Stomach smooth muscle (tissue), 2 donors: Measurements from ENCODE around the gene SETX.

ENCODE experiments used
- H3K27ac ChIP-seq: one replicate; pipeline ENCODE4 v1.7.0; 2013; ENCODE audit warnings: mild to moderate bottlenecking, low read length, inconsistent platforms
- H3K27me3 ChIP-seq, 2 donors: one replicate each; pipeline ENCODE4 v1.7.0; 2013; ENCODE audit warnings: low read length in 2 of 2; ENCODE audit not compliant: insufficient read depth in 2 of 2, control insufficient read depth in 1 of 2
- H3K36me3 ChIP-seq, 2 donors: one replicate each; pipeline ENCODE4 v1.7.0; 2013; ENCODE audit warnings: low read length in 2 of 2; ENCODE audit not compliant: control insufficient read depth in 2 of 2, insufficient read depth in 2 of 2
- H3K4me1 ChIP-seq: one replicate; pipeline ENCODE4 v1.7.0; 2013; ENCODE audit warnings: low read length; ENCODE audit not compliant: control insufficient read depth, insufficient read depth
- H3K4me3 ChIP-seq, 2 donors: one replicate each; pipeline ENCODE4 v1.7.0; 2013; ENCODE audit warnings: low read length in 2 of 2
- H3K9ac ChIP-seq, 2 donors: one replicate each; pipeline ENCODE4 v1.7.0; 2013; ENCODE audit warnings: low read length in 2 of 2, mild to moderate bottlenecking in 1 of 2
- H3K9me3 ChIP-seq, 2 donors: one replicate each; pipeline ENCODE4 v1.7.0; 2013; ENCODE audit warnings: low read length in 2 of 2; ENCODE audit not compliant: control insufficient read depth in 2 of 2
- donor health status: healthy.
- donor health status: Pancreatic carcinoma.

The SETX gene

DNA sequence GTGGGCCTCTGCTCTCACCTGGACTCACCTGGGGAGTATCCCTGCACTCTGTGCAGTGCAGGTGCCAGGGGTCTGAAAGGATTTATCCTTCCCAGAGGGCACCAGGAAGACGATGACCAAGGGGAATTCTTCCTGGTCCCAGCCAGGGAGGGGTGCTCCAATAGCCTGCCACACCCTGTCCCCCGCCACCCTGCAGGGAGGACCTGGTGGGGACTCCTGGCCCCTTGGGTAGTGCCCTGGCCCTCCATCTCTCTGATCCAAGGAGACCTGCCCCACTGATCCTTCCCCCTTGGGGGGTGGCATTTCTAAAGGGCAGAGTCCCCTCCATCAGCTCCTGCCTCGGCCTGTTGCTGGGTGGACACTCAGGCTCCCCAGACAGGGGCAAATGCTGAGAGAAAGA lies 122.3 kb downstream of the SETX start:
- no peak overlapping the region for H3K27ac ChIP-seq
- no peaks in the 10 kb centered on the region for H3K36me3 ChIP-seq

GRCh38 chr9:132231019-132231701 lies 123.6 kb downstream of the SETX start:
- Histone ChIP-seq H3K27me3 (peaks cover 12 to 19% of the 10 kb centered on the region in 2 donors), H3K4me1 (no peaks in the 10 kb centered on the region), H3K4me3 (no peak overlapping the region), H3K9me3 (no peaks in the 10 kb centered on the region), H3K9ac (no peak overlapping the region), H3K36me3 (no peaks in the 10 kb centered on the region), H3K27ac (no peak overlapping the region)

More for the DNA sequence above, 122.3 kb downstream of the SETX start:
- Histone ChIP-seq H3K27me3 (peaks cover 12 to 16% of the 10 kb centered on the region in 2 donors), H3K4me3 (no peak overlapping the region), H3K9ac (no peak overlapping the region), H3K4me1 (no peaks in the 10 kb centered on the region), H3K9me3 (no peaks in the 10 kb centered on the region)

DNA sequence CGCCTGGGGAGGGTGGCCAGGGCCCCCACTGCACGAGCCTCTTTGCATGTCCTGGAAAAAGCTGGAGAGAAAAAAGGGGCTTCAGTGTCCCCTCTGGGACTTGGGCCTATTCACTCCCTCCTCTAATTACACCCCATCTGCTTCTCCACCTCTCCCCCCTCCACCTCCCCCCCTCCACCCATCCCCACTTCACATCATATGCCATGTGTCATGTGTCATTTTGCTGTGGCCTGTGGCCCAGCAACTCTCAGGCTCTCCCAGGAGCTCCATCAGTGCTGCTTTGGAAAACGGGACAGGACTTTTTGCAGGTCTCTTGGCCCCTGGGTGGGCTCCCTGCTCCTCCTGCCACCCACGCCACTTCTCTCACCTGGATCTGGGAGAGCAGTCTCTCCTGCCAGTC lies 124.2 kb downstream of the SETX start:
- Histone ChIP-seq H3K27ac (no peak overlapping the region), H3K27me3 (peaks cover 9 to 19% of the 10 kb centered on the region in 2 donors)

DNA sequence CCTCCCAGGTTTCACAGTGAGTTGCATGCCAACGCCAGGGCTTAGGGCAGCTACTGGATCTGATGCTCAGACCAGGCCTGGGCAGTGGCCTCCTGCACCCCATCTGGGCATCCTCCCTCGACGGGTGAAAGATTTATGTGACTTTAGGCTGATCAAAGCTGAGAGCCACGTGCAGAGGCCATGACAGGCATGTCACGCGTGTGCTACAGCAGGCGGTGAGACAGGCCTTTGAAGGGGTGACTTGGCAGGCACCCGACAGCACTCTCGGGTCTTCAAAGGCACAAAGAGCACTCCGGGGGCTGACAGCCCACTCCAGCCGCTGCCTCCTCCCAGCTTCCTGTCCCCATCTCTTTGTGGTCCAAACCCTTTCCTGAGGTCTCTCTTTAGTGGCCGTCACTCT lies 126.7 kb downstream of the SETX start:
- H3K9ac ChIP-seq = no peak overlapping the region
- H3K27ac ChIP-seq = no peak overlapping the region
- H3K9me3 ChIP-seq = no peaks in the 10 kb centered on the region
- H3K4me3 ChIP-seq = no peak overlapping the region
- no peaks in the 10 kb centered on the region for H3K36me3 ChIP-seq
- no peaks in the 10 kb centered on the region for H3K4me1 ChIP-seq
- H3K27me3 ChIP-seq = peaks cover 9 to 19% of the 10 kb centered on the region in 2 donors

More for the DNA sequence above, 124.2 kb downstream of the SETX start:
- Histone ChIP-seq H3K9me3 (no peaks in the 10 kb centered on the region), H3K4me1 (no peaks in the 10 kb centered on the region), H3K4me3 (no peak overlapping the region), H3K36me3 (no peaks in the 10 kb centered on the region), H3K9ac (no peak overlapping the region)

GRCh38 chr9:132226571-132227430 lies 128.0 kb downstream of the SETX start:
- Histone ChIP-seq H3K27me3 (peaks cover 7 to 19% of the 10 kb centered on the region in 2 donors), H3K36me3 (no peaks in the 10 kb centered on the region), H3K9me3 (no peaks in the 10 kb centered on the region), H3K4me1 (no peaks in the 10 kb centered on the region), H3K4me3 (no peak overlapping the region), H3K27ac (no peak overlapping the region), H3K9ac (no peak overlapping the region)

DNA sequence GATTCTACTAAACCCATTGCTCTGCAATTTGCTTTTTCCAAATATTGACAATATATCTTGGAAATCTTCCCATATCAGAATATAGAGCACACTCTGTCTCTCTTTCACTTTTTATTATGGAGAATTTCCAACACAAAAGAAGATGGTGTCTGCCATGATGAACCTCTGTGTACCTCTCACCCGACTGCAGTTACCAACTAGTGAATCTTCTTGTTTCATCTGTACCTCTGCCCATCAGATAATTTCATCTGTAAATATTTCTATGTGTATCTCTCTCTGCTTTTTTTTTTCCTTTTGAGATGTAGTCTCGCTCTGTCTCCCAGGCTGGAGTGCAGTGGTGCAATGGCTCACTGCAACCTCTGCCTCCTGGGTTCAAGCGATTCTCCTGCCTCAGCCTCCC lies 130.1 kb downstream of the SETX start:
- no peak overlapping the region for H3K4me3 ChIP-seq
- peaks cover 0 to 9% of the 10 kb centered on the region in 2 donors for H3K27me3 ChIP-seq
- H3K9me3 ChIP-seq = no peaks in the 10 kb centered on the region
- no peak overlapping the region for H3K27ac ChIP-seq
- no peaks in the 10 kb centered on the region for H3K4me1 ChIP-seq
- no peaks in the 10 kb centered on the region for H3K36me3 ChIP-seq
- no peak overlapping the region for H3K9ac ChIP-seq

DNA sequence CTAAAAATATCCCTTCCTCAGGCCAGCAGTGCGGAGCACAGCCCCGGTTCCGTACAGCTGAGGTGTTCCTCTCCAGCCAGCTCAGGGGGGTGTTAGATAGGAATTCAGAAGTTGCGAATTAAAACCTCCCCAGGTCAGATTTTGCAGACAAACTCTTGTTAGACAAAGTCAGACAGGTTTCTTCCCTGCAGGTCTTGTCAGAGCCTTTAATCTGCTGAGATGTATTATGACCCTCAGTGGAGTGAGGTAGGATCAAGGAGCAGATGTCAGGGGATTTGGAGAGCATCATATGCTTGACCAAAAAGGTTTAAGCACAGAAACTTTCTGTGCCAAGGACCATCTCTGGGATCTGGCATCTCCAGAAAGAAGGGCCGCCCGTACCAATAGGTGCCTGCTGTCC lies 132.8 kb downstream of the SETX start:
- Histone ChIP-seq H3K4me1 (no peaks in the 10 kb centered on the region), H3K27ac (no peak overlapping the region), H3K4me3 (no peak overlapping the region), H3K9ac (no peak overlapping the region), H3K9me3 (no peaks in the 10 kb centered on the region), H3K27me3 (peaks cover 0 to 2% of the 10 kb centered on the region in 2 donors), H3K36me3 (no peaks in the 10 kb centered on the region)

GRCh38 chr9:132218208-132218607 lies 136.6 kb downstream of the SETX start:
- Histone ChIP-seq H3K27me3 (no peaks in the 10 kb centered on the region), H3K4me3 (no peak overlapping the region), H3K9me3 (no peaks in the 10 kb centered on the region), H3K4me1 (peaks cover 13% of the 10 kb centered on the region), H3K27ac (no peak overlapping the region), H3K9ac (no peak overlapping the region), H3K36me3 (no peaks in the 10 kb centered on the region)

DNA sequence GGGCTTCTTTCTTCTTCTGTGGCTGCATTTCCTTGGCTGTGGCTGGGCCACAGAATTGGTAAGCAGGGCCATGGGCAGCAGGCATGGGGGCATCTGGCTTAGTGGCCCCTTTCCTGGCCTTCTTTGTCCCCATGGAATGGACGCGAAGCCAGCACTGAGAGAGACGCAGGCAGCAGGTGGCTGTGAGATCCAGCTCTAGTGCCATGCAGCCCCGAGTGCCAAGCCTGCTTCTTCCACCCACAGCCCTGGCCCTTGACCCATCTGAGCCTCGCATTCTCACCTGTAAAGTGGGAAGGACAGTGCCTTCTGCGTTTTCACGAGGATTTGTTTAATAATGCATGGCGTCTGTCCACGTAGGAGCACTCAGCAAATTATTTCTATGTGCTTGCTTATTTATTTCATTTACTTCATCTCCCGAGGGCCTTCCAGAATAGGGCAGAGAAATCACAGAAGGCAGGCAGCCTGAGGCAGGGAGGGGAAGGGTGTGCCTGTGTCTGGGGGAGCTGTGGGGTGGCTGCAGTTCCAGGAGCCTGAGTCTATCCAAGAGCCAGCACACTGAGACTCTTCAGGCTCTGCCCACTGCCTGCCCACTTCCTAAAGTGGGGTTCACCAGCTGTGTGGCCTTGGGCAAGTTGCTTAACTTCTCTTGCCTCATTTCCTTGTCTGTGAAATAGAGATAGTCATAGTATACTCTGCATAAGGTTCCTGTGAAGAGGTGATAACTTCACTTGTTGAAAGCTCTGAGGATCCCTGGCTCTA lies 137.7 kb downstream of the SETX start:
- H3K27ac ChIP-seq = no peak overlapping the region
- no peak overlapping the region for H3K9ac ChIP-seq

GRCh38 chr9:132214027-132214622 lies 140.7 kb downstream of the SETX start:
- H3K4me3 ChIP-seq = peak overlapping the region in 1 of 2 donors; percentile 49
- H3K27me3 ChIP-seq = no peaks in the 10 kb centered on the region
- H3K27ac ChIP-seq = peak overlapping the region; percentile 70
- H3K9ac ChIP-seq = peak overlapping the region; percentile 29 to 69
- peaks cover 13% of the 10 kb centered on the region for H3K4me1 ChIP-seq
- H3K36me3 ChIP-seq = no peaks in the 10 kb centered on the region
- no peaks in the 10 kb centered on the region for H3K9me3 ChIP-seq

More for the DNA sequence above, 137.7 kb downstream of the SETX start:
- Histone ChIP-seq H3K4me3 (no peak overlapping the region), H3K27me3 (no peaks in the 10 kb centered on the region), H3K4me1 (peaks cover 13% of the 10 kb centered on the region), H3K9me3 (no peaks in the 10 kb centered on the region), H3K36me3 (no peaks in the 10 kb centered on the region)
